ENCODE results near the gene EIF4G3.
"Not testable (repeated sequence)": the region's sequence is repeated elsewhere in the genome, so short reads cannot be mapped to it uniquely, and the experiment has no call there.

The EIF4G3 gene

DNA sequence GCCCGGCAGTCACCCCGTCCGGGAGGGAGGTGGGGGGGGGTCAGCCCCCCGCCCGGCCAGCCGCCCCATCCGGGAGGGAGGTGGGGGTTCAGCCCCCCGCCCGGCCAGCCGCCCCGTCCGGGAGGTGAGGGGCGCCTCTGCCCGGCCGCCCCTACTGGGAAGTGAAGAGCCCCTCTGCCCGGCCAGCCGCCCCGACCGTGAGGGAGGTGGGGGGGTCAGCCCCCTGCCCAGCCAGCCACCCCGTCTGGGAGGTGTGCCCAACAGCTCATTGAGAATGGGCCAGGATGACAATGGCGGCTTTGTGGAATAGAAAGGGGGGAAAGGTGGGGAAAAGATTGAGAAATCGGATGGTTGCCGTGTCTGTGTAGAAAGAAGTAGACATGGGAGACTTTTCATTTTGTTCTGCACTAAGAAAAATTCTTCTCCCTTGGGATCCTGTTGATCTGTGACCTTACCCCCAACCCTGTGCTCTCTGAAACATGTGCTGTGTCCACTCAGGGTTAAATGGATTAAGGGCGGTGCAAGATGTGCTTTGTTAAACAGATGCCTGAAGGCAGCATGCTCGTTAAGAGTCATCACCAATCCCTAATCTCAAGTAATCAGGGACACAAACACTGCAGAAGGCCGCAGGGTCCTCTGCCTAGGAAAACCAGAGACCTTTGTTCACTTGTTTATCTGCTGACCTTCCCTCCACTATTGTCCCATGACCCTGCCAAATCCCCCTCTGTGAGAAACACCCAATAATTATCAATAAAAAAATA lies 152.4 kb downstream of the EIF4G3 start:
- DNase-seq: not testable (repeated sequence)

DNA sequence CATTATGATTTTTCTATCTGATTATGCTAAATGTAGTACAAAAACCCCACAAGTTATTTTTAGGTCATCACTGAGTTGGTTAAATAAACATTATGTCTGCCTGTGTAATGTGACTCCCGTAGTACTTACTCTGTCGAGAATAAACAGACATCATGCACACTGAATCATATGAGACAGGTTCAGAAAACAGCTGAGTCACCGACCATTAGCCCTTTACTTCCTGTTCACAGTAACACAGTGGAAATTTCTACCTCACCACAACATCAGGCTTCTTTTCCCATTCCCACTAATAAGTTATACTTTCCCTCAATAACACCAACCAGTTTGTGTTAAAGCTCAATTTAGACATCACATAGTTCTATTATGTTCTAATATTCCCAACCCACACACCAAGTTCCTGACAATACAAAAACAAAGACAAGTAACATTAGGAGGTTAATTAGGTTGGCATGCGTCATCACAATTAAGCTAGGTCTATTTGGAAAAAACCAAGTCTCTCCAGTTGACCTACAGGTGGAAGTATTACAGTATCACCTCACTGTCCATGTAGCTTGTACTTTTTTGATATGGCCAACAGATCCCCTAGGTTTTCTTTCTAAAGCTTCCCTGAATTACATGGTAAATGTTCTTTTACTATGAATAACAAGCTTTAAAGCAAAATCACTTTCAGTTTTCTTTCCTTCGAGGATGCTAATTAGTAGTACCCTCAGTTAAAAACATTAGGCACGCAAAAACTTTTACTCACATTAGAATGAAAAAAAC lies 154.2 kb downstream of the EIF4G3 start:
- peak; percentile 82 for DNase-seq

DNA sequence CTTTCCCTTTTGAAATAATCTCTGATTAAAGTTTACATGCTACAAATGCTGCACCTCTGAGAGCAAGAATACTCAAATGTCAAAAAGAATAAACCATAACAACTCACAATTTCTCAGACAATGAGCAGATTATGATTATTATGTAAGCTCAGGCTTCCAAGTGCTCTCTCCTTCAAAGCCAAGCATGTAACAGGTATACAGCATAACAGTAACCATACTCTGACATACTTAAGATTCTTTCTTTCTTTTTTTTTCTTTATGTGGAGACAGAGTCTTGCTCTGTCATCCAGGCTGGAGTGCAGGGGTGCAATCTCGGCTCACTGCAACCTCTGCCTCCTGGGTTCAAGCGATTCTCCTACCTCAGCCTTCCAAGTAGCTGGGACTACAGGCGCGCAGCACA lies 155.4 kb downstream of the EIF4G3 start:
- DNase-seq: no peak

DNA sequence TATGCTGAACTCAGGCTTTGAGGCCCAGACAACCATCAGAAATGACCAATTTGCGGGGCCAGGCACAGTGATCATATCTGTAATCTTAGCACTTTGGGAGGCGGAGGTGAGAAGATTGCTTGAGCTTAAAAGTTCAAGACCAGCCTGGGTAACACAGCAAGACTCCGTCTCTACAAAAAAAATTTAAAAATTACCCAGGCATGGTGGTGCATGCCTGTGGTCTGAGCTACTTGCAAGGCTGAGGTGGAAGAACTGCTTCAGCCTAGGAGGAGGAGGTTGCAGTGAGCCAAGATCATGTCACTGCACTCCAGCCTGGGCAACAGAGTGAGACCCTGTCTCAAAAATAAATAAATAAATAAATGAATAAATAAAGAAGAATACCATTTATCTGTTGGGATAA lies 156.5 kb downstream of the EIF4G3 start:
- DNase-seq: no peak

GRCh38 chr1:21018673-21019072 lies 158.0 kb downstream of the EIF4G3 start:
- no peak for DNase-seq

- DNase-seq: no peak
Measured at GRCh38 chr1:21013510-21013909, 163.2 kb downstream of the EIF4G3 start.

DNA sequence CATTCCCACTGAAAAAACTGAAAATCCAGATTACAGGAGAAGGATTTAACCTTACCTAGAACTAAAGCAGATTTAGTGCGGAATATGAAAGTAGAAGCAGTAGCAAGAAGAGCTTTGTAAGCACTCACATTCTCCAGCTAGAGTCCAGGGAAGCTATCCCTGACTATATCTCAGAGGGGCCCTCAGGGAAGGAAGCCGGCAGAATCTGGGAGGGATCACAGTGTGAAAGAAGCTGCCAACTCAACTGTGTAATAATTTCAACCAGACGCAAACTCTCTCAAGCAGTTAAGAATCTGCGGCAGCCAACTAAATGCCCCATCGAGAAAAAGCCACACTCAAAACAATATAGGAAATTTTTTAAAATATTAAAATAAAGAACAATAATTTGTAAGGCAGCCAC lies 163.8 kb downstream of the EIF4G3 start:
- DNase-seq: no peak

GRCh38 chr1:21007876-21008275 lies 168.8 kb downstream of the EIF4G3 start:
- DNase-seq: no peak

DNA sequence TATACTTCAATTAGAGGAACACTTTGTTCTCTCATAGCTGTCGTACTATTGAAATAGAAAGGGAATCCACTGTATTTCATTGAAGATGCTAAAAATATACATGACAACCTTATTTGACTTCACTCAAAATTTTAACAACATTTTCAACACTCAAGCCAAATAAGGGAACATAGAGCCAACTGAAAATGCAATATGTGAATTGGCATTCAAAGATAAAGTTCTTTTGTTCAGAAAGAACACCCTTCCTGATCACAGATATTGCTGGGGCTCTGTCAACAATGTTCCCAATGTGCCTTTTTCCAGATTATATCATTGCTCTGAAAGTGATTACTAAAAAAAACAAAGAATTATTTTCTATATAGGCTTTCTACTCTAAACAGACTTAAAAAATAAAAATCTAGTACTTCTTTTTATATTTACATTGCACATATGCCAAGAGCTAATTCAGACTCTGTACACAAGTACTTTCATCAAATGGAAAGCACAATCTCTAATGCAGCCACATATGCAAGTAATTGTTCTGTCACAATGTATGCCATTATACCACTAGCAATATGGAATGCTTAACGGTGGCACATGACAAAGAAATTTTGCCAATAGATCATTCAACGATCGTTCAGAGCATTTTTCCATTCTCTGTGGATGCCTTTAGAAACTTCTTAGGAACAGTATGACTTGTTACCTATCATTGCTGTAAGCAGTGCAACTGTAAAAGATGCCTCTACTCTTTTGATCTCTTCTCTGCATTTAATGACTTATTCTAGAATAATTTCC lies 171.0 kb downstream of the EIF4G3 start:
- DNase-seq: no peak

DNA sequence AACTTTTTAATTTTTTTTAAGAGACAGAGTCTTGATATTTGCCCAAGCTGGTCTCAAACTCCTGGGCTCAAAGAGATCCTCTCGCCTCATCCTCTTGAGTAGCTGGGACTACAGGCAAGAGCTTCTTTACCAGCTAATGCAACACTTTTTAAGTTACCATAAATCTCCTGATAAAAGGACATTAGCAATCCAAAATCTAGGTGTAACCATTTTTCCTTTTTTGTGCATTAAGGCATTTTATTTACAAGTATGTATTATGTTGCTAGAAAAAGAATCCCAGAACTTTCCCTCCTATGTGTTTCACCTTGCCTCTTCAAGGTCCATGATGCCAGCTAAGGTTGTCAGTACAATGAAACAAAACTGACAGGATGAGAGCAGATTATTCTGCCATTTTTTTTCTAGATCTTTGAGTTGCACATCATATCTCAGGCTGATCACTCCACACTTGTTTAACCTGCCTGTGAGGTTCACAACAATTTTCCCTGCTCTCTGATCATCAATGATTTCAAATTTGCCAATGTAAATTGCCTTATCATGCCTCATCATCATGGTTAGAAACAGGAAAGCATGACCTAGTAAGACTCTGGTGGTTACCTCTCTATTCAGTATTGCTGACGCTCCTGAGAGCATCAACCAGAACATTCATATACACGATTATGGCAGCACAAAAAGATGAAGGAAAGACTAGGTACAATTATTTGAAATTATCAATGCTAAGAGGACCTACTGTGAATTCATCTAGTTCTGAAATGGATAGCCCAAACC lies 173.2 kb downstream of the EIF4G3 start:
- no peak for DNase-seq

DNA sequence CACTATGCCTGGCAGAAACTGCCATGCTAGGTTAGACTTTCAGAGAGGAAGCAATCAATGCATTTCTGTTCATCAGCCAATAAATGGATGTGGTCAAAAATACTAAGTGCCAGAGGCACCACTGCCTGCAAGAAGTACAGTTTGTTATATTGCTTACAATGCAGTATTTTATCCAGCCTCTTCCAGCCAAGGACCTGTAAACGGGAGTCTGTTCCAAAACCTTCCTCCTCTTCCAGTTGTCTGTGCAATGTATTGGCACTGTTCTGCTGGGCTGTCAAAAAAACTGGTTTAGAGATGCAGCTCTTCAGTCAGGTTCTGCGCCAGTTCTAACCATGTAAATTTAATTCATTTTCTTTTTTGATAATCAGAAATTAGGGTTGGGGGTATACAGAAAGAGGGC lies 175.7 kb downstream of the EIF4G3 start:
- DNase-seq: no peak

DNA sequence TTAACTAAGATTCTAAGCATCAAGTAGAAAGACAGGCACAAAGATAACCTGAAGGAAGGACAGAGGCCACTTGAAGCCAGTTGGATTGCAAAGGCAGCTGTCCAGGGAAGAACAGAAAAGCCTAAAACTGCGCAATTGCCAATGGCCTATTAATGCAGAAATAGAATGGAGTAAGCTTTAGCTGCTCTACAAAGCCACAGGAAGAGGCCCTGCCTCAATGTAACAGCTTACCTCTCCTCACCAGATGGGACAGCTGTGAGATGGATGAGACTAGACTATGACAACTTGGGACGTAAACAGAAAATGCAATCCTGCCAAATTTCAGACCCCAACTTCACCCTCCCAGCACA lies 176.5 kb downstream of the EIF4G3 start:
- DNase-seq: no peak

DNA sequence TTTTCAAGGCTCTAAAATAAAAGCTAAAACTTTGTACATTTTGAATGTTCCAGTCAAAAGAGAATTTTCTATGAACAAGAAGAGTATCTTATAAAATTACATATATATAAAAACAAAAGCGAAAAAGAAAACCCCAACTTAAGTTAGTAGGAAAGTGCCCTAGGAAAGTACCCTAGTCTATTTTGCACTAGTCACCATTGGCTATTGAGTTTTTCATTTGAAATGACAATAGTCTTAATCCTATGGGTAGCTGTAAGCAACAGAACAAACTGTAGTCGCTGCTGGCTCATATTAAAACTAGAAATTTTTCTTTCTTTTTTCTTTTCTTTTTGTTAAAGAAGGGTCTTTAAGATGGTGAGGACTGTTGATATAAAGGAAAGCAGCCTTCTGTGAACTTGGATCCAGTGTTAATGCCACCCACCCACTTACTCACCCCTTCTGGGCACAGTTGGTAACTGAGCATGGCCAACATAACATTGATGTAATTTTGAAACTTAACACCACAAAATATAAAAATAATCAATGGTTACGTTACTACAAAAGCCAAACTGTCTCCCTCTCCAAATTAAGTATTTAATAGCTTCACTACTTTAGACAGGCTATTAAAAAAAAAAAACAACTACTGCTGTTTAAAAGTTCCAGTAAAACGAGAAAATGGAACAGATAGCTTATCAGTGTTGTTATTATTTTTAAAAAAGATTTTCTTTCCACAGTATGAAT lies 177.0 kb downstream of the EIF4G3 start:
- DNase-seq: no peak

GRCh38 chr1:20998826-20999225 lies 177.9 kb downstream of the EIF4G3 start:
- no peak for DNase-seq

- no peak for DNase-seq
Measured at GRCh38 chr1:20997602-20998224, 179.0 kb downstream of the EIF4G3 start.

DNA sequence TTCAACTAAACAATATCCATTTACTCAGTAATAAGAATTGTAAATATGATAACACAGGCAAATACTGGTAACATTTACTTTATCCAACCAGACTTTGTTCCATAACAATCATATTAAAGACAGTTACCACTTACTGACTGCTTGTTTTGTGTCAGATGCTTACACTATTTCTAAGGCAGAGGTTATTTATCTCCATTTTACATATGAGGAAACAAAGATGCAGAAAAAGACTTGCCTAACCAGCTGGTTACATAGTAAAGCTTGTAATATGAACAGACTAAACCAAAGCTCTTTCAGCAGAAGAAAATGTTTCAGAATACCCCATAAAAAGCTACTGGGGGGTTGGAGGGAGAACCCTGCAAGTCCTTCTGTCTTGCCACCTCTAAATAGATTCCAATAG lies 180.1 kb downstream of the EIF4G3 start:
- DNase-seq: no peak

DNA sequence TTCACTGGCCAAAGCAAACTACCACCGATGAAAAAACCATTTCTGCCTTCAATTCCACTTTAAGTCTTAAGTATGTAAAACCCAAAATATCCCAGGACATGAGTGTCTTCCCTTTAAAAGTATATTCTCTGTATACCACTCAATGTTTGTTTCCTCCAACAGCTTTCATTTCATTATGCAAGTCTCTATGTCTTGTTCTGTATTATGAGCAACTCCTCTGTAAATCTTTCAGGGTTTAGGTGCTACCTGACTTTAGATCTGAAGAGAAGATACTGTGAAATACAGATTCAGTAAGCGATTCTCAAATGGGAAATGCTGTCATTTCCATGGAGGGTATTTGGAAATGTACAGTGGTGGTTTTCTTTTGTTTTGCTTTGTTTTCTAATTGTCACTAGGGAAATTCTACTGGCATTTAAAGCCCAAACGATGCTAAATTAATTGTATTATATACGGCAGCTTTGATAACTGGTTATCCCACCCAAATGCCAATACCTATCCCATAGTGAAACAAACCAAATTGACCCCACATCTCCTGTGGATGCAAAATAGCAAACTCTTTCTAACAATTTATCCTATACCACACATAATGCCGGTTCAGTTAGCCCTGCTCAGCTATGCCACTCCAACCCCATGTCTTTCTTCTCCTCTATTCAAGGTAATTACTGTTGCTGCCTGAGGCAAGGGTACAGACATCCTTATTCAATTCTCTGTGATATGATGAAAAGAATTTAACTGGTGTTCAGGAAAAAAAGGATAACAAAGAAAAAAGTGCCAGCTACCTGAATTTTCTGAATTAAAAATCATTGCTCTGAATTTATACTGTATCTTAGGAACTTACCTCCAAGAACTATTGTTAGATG lies 182.8 kb downstream of the EIF4G3 start:
- DNase-seq: no peak

DNA sequence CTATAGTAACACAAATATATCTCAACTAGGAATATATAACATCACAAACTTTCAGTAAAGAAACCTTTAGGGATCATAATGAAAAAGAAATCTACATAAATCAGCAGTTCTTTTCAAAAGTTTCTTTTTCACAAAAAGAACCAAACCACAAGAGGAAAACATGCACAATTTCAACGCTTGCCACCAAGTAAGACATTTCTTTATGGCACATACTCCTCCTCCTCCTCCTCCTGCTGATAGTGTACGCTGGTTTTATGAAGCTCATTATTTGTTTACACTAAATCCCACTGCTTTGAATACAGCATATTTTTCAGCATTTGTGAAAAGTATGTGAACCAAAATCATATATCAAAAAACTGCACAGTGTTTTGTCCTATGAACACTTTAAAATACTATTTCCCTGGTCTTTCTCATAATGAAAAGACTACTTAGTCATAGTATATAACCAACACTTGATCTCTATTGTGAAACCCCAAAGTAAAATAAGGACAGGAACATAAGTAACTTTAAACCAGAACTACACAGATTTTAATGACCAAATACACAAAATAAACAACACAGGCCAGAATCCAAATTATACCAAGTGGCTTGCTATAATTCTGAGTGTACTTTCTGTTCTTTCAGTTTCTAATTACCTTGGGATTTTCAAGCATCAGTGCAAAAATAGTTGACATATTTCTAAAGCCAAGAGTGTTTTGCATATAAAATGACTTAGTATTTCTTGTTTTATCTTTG lies 184.2 kb downstream of the EIF4G3 start:
- no peak for DNase-seq

DNA sequence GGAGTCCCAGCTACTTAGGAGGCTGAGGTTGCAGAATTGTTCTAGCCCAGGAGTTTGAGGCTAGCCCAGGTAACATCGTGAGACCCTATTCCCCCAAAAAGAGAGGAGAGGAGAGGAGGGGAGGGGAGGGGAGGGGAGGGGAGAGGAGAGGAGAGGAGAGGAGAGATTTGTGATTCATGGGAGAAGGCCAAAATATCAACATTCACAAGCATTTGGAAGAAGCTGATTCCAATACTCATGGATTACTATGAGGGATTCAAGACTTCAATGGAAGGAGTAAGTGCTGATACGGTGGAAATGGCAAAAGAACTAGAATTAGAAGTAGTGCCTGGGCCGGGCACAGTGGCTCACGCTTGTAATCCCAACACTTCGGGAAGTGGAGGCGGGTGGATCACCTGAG lies 187.8 kb downstream of the EIF4G3 start:
- no peak for DNase-seq

Measured in CD4-positive, alpha-beta T cell treated with Interleukin-4 for 4 hours (primary cell).